Activated T-cell treated with anti-CD3 and anti-CD28 coated beads for 24 hours (primary cell): ENCODE measurements around the gene SLC25A12.
"Not testable (repeated sequence)": the region's sequence is repeated elsewhere in the genome, so short reads cannot be mapped to it uniquely, and the experiment has no call there.

Source experiments
- DNase-seq: peaks from one replicate; pipeline ENCODE4 v3.0.0-alpha.2; 2020; ENCODE audit warnings: low read depth

SLC25A12 gene

DNA sequence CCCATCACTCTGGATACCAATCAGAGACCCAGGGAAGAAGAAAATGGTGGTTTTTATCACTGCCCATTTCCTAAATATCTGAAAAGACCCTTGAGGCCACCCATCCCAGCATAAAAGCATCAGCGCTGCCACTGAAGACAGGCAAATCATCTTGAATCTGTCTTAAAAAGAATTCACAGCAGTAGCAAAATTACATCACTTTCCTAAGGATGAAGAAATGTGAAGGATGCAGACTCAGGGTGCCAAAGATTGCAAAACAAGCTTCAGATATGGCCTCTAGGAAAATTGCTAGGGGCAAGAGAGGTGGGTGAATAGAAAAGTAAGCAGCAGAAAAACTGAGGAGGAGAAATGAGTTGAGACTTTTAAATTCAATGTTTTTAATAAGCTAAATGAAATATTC lies 70.0 kb downstream of the SLC25A12 start:
- no peak for DNase-seq

DNA sequence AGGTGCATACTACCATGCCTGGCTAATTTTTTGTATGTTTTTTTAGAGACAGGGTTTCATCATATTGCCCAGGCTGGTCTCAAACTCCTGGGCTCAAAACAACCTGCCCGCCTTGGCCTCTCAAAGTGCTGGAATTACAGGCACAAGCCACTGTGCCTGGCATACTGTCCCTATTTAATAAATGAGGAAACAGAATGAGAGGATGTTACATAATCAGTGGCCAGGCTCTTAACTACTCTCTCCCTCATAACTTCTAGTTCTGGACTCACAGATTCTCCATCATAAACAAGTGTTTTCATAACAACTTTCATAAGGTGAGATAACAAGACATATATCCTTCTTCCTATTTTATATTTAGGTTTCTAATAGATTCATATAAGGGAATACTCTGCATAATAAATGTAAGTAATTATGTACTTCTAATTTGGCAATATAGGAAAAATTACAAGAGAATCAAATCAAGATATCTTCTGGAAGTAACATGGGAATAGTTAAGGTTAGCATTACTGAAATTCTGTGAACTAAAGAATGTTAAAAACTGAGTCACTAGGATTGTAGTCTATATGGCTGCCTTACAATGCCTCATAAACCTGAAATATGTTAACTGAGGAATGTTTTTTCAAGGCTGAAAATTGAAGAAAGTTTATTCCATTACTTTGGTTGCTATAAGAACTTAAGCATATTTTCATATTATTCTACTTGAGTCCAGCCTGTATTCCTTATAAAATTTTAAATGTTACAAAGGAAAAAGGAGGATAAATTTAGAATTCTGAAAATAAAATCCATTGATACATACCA lies 71.3 kb downstream of the SLC25A12 start:
- DNase-seq: no peak

DNA sequence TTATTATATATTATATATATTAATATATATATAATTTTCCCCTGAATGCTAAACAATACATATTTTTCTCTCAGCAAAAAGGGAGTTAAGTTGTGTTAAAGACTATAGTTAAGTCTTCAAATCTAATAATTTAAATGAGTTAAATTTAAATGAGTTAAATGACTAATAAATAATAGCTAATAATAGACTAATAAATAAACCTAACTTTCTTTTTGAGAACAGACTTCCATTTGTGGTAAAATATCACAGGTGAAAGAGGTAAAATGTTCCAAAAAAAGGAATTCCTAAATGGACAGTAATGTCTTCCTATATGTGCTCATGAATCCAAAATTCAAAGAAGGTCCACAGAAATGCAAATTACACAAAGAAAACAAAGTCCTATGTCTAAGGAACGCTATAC lies 74.6 kb downstream of the SLC25A12 start:
- no peak for DNase-seq

DNA sequence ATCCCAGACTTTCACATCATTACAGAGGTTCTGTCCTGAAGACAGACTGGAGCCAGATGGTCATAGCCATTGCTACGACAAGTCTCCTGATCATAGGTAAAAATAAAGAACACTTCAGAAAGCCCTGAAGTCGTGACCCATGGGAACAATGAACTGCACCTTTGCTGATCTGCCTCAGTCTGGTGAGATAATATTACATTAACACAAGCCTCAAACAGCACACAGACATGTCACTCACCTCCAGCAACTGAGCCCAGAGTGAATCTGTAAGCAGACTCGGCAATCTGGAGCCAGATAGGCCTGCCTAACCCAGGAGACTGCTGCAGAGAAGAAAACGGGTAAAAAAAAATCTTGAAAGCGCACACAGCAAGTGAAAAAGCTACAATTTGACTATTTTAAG lies 79.2 kb downstream of the SLC25A12 start:
- no peak for DNase-seq

DNA sequence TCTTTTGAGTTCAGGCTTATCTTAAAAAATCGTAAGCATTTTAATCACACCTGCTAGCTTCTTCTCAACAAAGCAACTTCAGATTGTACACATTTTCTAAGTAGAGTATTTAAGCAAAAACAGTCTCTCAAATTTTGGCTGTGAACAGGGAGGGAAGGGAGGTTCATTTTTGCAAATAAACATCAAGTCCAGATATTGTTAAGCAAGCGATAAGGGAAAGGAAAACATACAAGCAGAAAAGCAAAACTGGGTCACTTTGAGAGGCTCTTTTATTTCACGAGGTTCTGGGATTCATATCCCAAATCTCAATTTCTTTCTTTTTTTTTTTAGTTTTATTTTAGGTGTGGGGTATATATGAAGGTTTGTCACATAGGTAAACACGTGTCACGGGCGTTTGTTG lies 79.9 kb downstream of the SLC25A12 start:
- DNase-seq: no peak

DNA sequence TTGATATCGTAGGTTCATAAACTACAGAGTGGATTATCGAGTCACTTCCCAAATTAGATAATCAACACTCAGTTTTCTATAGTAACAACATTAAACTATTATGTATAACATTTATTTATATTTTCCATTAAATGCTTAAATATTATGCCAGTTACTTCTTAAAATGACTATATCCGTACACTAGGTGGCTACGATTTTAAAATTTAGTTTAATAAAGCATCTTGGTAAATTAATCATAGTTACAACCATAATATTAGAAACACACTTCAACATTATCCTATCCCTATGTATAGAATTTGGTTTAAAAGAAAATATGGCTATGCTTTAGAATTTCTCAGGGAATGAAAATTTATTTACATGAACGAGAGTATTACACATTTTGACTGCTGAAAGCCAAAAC lies 80.3 kb downstream of the SLC25A12 start:
- no peak for DNase-seq

DNA sequence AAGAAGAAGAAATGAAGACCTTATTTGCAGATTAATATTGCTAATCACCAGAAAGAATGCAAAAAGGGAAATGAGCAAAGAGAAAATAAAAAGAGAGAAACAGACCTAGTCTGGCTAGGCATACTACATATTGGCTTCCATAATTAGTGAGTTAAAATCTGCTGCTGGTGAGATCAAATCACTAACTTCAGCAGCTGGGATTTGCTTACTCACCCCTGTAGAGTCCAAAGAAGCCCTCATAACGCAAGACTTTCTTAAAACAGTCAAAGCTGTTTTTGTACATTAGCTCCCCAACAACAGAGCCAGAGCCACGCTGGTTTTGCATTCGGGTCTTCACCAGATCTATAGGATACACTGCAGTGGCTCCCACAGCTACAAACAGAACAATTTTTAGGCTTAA lies 80.9 kb downstream of the SLC25A12 start:
- no peak for DNase-seq

DNA sequence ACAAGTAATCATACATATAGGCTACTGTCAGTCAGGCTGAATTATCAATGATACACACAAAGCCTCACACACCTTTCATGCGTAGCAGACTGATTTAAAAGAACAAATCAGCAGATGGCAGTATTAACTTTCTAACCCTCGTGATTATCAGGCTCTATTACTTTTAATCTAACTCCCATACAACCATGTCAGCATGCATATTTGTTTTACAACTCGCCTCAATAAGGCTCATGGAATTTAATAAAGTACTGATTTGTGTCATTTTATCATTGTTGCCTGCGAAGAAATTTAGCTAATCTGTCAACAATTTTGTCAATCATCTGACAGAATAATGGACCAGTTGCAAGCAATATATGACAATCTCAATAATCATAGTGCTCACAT lies 82.8 kb downstream of the SLC25A12 start:
- no peak for DNase-seq

DNA sequence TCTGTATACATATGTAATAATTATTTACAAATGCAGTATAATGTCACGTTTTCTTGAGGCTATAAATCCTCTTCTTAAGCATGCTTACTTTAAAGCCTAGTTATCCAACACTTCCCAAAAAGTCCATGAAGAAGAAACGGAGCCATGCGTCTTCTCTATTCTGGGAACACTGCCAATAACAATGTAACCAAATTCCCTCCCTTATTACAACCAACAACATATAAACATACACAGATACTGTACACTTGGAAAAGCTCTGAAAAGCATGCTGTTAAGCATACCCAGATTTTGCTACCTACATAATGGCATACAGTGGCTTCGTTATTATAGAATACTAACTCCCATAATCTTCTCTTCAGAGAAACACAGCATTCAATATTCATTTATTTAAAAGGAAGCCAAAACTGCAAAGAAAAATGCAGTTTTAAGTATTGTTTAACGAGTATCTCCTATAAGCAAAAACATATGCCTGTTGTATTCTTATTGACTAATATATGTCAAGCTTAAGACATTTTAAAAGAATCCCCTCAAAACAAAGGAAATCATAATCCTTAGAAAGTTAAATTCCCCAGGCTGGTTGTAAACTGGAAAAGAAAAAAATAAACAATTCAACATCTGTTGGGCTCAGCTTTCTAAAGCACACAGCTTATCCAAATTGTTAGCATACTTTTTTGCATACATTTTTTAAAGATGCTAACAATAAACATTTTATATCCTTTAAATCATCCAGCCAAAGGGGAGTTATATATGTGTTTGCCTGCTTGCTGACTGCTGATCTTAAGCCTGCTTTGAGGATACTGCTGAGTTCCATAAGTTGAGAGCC lies 83.4 kb downstream of the SLC25A12 start:
- DNase-seq: no peak

DNA sequence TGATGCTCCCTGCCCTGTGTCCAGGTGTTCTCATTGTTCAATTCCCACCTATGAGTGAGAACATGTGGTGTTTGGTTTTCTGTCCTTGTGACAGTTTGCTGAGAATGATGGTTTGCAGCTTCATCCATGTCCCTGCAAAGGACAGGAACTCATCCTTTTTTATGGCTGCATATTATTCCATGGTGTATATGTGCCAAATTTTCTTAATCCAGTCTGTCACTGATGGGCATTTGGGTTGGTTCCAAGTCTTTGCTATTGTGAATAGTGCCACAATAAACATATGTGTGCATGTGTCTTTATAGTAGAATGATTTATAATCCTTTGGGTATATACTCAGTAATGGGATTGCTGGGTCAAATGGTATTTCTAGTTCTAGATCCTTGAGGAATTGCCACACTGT lies 85.2 kb downstream of the SLC25A12 start:
- not testable (repeated sequence) for DNase-seq

DNA sequence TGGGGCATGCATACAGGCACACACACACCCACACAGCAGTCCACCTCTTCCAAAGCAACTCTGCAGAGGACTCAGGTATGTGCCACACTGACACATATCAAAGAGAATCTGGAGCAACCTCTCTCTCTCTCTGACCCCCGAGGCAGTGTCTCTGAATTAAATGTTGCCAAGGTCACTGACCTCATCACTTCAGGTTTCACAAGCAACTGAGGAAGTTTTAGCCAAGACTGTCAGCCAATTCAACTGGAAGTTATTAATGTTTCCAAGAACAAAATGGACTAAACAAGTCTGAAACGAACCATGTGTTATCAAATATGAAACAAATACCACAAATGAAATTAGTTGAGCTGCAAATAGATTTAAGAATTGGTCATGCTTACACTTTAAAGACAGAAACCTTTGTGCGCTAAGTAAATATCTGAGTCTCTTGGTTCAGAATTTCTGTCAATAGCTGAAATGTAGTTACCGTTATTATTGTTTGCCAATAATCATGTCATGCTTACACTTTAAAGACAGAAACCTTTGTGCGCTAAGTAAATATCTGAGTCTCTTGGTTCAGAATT lies 86.1 kb downstream of the SLC25A12 start:
- DNase-seq: no peak

DNA sequence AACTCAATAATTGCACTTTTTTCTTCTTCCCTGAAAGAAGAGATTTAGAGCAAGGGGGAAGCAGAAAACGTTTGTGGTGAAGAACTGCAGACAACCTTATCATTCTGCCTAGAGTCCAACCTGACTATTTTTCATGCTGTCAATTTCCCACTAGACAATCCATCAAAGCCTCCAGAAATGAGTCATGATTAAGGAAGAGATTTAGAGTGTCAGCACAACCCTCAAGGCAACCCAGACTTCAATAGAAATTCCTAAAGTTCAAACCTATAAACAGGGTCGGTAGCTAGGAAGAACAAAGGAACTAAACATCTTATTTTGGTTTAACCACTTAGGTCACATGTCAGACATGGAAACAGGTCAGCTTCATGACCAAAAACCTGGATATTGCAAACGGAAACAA lies 86.9 kb downstream of the SLC25A12 start:
- no peak for DNase-seq

DNA sequence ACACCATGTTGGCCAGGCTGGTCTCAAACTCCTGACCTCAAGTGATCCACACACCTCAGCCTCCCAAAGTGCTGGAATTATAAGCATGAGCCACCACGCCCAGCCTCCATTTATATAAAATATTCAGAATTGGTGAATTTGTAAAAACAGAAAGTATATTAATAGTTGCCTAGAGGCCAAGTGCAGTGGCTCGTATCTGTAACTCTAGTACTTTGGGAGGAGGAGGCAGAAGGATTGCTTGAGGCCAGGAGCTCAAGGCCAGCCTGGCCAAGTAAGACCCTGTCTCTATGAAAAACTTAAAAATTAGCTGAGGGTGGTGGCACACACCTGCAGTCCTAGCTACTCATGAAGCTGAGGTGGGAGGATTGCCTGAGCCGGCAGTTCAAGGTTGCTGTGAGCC lies 89.6 kb downstream of the SLC25A12 start:
- no peak for DNase-seq

DNA sequence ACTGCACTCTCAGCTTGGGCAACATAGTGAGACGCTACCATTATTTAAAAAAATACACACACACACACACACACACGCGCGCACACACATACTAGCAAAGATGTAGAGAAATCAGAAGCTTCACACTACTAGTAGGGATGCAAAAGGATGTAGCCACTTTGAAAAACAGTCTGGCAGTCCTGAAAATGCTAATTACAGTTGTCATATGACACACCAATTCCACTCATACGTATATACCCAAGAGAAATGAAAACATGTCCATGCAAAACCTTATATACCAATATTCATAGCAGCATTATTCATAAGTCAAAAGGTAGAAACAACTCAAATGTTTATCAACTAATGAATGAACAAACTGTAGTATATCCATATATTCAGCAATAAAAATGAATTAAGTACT lies 90.3 kb downstream of the SLC25A12 start:
- DNase-seq: no peak

DNA sequence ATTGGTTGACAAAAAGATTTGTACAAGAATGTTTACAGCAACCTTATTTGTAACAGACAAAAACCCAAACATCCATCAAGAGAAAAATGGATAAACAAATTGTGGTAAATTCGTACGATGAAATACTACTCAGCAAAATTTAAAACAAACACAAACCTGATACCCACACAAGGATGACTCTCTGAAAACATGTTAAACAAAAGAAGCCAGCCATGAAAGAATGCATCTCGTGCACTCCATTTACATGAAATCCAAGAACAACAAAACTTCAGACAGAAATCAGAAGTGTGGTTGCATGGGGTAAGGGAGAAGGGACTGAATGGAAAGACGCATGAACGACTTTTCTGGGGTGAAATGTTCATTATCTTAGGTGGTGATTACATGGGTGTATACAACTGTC lies 93.4 kb downstream of the SLC25A12 start:
- DNase-seq: no peak

DNA sequence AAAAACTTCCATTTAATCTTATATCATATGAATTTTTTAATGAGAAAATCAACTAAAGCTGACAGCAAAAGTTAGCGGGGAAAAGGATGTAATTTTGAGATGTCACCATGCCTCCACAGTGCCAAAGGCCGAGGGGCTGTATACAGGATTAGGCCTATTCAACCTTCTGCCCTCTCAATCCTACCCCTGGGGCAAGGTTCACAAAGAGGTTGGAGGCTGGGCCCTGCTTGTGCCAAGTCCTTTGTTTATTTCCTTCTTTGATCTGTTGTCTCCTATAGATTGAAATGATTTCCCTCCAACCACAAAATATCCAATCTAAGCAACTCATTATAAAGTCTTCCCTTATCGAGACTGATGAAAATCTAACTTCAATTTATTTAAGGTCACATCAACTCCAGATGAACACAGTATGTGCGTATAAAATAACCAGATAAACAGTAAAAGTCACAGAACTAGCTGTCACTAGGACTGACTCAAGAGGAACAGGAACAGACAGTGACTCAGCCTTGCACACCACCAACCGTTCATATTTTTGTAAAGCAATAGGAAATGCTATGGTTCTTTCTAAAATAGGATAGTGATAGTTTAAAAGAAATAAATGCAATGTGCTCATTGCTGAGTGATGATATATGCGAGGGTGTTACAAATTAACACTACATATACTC lies 95.8 kb downstream of the SLC25A12 start:
- no peak for DNase-seq

DNA sequence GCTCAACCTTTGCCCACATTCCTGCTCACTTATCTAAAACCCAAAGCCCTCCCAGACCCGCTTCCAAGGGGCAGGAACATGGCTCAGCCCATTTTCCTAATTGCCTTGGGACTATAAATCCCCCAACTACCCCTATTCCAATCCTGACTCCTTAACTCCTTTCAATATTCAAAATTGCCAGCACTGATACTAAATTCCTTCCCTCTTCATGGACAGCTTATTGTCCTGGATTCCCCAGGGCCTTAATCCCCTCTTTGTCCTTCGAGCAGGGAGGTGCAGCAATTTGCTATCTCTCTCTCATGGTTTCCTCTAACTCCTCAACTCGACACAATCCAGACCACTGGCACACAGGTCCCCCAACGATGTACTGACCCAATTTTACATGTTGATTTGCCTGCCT lies 99.1 kb downstream of the SLC25A12 start:
- DNase-seq: no peak

DNA sequence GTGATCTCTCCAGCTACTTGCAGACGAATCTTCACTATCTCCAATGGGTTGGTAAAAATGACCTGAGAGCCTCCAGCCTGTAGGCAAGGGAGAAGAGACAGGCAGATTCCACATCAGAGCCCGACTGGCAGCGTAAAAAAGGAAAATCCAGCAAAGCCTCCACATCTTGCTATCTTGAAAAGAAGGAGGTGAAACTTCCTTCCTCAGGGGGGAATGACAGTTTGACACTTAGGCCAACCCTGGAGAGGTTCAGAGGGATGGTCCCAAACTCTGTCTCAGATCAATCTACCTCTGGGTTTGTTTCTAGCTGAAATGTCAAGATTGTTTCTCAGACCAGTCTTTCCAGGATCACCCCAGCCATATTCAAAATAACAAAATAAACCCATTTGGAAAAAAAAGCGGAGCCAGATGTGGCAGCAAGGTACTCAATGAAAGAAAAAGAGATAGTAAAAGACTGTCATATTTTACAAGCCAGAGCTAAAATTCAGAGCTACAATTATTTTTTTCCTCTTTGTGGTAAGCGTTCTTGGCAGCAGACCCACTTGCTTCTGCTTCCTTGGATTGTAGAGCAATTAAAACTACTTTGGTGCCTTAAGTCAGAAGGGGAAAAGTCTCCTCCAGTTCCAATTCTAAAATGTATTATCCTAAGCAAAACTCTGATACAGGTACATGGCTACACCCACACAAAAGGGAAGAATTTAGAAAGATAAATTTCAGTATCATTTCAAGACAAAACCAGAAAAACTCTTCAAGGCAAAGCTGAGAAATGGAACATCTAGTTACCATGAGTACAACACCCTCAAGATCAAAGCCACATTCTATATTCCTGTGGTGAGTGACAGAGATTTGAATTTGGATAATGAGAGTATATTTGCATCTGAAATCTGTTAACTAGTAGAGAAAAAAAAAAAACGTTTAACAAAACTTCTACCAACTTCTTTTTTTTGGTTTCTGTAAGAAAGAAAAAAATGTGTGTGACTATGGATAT lies 100.1 kb downstream of the SLC25A12 start:
- no peak for DNase-seq

DNA sequence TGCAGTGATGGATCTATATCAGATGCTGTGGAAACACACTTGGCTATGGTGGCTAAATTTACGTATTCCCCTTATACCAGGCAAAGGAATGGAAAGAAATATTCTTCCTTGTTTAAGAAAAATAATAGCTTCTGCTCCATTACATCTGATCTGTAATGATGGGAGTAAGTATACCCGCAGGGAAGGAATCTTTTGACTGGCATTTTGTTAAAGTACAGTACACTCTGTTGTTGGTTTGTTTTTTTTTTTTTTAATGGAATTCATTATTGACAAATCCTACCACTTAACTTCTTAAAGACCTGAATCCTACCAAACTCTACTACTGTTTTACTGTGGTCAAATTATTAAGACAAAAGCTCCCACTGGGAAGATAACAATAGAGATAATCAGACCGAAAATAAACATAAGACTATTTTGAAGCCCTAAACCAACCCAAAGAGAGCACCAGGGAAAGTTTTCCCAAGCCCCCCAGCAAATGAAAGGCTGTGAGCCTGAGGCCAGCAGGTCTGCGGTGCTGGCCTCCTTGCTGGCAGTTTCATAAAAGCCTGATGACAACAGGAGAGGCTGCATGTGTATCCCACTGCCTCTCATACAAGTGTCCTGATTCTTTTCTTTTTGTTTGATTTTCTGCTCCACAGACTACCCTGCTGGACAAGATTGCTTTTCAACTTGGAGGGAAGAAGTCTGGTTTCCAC lies 101.0 kb downstream of the SLC25A12 start:
- no peak for DNase-seq

DNA sequence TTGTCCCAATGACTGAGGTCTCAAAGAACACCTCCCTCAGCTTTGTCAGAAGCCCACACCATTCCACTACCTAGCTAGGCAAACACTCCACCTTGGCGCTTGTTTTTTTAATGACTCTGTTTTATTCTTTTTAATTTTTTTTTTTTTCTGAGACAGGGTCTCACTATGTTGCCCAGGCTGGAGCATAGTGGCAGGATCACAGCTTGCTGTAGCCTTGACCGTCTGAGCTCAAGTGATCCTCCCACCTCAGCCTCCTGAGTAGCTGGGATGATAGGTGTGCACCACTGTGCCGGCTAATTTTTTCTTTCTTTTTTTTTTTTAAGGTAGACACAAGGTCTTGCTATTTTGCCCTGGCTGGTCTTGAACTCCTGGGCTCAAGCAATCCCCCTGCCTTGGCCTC lies 101.9 kb downstream of the SLC25A12 start:
- DNase-seq: no peak

DNA sequence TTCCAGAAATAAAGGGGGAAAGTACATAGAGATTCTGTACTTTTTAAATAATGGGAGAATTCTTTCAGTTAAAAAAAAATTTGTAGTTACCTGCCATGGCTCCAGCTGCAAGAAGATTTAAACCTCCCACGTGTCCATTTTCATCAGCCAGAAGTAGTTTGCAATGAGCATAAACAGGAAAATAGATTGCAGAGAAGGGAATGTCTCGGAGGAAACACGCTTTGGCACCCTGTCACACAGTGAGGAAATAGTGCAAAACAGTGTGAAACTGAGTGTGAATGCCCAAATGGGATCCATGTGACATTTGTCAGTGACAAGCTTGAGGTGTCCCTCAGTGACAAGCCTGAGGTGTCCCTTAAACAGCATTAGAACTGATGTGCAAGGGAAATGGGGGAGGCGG lies 102.7 kb downstream of the SLC25A12 start:
- DNase-seq: no peak
